NCI-H510A treated with DMSO at 0.1 percent for 48 hours (cell line): Measurements from ENCODE around the gene THPO.

Experiments used
- DNase-seq: peaks from one replicate; lab custom pipeline; 2025; lab: John Stamatoyannopoulos, UW

The THPO gene

DNA sequence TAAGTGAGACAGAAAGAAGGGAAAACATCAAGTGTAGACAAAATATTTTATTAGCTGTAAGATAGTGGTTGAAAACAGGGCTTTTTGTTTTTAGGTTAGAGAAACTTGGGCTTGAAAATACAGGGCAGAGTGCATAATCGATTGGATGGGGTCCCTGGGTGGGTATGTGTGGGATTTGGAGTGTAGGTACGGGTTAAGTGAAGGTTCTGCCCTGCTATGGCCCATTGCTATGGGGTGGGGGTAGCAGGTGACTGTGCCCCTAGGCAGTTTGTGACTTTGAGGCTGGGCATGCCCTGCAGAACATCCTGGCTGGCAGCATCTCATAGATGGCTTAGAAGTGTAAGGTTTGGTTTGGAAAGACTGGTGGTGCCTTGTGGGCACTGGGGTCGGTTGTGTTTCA is 44.3 kb downstream of the THPO start:
- no peak for DNase-seq

DNA sequence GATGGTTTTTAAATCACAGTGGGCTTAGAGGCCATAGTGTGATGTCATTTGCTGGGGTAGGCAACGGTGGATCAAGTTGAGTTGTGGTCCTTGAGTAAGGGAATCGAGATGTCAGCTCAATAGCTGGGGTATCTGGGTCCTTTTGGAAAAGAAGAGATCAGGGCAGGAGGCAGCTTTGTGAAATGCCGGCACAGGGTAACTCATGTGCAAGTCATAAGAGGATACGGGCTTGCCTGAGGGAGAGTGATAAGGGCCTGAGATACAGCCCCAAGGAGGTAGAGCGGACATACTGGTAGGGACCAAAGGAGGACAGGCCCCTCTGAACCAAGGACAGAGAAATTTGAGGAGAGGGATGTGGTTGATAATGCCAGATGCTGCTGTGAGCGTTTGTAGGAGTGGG is 44.8 kb downstream of the THPO start:
- no peak for DNase-seq

DNA sequence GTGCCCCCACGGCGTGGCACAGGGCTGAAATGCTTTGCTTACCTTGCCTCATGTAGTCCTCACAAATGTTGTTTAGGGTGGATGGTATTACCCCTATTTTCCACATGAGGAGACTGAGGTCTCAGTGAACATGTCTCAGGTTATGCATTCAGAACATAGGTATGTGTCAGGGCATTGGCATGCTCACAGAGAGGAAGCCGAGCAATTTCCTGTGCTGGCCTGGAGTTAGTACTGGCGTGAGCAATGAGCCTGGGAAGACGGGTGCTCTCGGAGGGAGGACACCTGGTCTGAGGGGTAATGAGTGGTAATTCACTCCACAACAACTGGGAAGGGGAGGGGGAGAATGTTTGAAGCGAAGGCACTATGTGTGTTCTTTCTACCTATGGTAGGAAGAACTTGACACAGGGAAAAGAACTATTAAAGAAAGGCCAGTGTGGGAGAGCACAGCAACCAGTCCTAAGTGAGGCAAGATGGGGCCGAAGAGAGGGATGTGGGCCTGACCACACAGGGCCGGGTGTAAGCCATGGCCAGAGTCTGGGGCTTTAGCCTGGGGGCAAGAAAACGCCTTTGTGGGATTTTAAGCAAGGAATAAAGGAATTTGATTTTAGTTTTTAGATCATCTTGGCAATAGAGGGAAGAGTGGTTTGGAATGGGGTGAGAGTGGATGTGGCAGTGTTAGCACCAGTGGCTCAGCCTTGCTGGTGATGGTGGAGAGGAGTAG is 45.5 kb downstream of the THPO start:
- DNase-seq = no peak

DNA sequence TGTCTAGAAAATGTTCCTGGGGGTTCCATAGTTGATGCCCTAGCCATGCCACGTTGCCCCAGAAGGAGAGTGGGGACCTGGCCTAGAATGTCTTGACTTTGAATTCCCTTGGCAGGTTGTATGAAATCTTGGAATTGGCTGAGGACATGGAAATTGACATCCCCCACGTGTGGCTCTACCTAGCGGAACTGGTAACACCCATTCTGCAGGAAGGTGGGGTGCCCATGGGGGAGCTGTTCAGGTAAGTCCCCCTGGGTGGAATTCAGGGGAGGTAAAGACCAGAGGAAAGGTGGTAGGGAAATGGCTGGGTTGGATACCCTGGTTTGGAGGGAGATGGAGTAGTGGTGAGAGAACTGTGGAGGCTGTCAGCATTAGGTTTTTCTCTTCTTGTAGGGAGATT is 49.5 kb downstream of the THPO start:
- DNase-seq = no peak

DNA sequence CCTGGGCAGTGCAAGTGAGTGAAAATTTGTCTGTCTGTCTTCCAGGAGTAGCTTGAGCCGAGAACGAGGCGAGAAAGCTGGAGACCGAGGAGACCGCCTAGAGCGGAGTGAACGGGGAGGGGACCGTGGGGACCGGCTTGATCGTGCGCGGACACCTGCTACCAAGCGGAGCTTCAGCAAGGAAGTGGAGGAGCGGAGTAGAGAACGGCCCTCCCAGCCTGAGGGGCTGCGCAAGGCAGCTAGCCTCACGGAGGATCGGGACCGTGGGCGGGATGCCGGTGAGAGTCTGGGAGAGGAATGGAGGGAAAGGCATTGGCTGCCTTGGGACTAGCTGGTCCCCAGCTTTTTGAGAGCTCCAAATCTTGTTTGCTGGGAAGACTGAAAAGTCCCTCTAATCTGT is 50.8 kb downstream of the THPO start:
- DNase-seq = no peak

DNA sequence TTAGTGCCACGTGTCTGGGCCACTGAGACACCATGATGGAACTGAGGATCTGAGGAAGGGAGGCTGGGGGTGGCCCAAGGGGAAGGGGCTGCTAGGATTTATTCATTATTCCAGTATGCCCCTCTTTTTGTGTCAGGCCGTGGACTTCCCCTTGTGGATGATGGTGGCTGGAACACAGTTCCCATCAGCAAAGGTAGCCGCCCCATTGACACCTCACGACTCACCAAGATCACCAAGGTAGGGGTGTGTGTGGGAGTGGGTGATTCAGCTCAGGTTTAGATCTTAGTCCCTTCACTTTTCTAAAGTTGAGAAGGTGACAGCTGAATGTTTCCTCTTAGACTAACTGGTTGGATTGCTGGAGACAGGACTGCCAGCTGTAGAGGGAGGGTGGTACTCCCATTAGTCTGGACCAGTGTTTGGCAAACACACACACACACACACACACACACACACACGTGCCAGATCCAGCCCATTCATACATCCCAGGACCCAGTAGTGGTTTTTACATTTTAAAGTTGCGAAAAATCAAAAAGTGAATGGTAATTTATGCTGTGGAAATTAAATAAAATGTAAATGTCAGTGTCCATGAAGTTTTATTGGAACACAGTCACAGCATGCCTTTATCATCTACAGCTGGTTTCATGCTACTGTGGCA is 52.2 kb downstream of the THPO start:
- DNase-seq = no peak

DNA sequence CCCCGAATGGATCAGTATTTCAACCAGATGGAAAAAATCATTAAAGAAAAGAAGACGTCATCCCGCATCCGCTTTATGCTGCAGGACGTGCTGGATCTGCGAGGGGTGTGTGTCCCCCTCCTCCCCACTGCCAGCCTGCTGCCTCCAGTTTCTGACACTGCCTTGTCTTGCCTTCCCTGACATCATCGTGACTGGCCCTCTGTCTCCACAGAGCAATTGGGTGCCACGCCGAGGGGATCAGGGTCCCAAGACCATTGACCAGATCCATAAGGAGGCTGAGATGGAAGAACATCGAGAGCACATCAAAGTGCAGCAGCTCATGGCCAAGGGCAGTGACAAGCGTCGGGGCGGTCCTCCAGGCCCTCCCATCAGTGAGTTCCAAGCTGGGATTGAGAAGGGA is 52.7 kb downstream of the THPO start:
- DNase-seq = no peak

DNA sequence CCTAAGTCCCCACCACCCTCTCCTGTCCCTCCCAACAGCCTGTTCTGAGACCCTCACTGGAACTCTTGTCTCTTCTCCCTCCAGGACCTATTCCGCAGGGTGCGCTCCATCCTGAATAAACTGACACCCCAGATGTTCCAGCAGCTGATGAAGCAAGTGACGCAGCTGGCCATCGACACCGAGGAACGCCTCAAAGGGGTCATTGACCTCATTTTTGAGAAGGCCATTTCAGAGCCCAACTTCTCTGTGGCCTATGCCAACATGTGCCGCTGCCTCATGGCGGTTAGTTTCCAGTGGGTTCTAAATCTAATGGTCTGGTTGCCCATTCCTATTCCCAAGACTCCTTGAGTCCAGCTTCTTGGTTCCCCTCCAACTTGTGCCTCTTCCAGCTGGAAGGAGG is 54.3 kb downstream of the THPO start:
- DNase-seq = no peak

DNA sequence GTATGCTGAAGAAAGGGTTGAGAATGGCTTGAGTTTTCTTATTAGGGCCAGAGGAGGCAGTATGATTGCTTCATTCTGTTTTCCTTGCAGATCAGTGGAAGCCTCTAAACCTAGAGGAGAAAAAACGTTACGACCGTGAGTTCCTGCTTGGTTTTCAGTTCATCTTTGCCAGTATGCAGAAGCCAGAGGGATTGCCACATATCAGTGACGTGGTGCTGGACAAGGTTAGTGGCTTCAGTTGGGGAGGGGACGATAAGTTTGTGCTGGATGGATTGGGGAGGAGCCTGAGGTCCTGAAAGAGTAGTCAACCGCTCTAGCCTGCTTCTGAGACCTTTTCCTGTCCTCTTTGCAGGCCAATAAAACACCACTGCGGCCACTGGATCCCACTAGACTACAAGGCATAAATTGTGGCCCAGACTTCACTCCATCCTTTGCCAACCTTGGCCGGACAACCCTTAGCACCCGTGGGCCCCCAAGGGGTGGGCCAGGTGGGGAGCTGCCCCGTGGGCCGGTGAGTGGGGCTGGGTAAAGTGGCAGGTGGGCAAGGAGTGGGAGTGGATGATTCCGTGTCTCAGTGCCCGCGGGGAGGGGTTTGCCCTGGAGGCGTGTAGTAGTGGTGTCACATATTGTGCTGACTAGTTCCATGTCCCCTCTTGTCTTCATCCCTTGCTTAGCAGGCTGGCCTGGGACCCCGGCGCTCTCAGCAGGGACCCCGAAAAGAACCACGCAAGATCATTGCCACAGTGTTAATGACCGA is 55.1 kb downstream of the THPO start:
- no peak for DNase-seq
